PFSK-1 (cell line): ENCODE data around the gene TRUB1.

ENCODE experiments used
- FOXP2 ChIP-seq: optimal IDR thresholded peaks from 2 replicates; pipeline ENCODE3; 2011; ENCODE audit warnings: borderline replicate concordance, control low read depth, inconsistent platforms; ENCODE audit not compliant: insufficient read depth; ENCODE audit errors: extremely low read length, extremely low read depth
- POLR2AphosphoS5 ChIP-seq: IDR thresholded peaks from 2 replicates; pipeline ENCODE4 v1.6.1; 2012; ENCODE audit warnings: low read depth, mild to moderate bottlenecking, control low read depth, low read length, moderate library complexity
- SIN3A ChIP-seq: IDR thresholded peaks from 2 replicates; pipeline ENCODE4 v1.6.1; 2012; ENCODE audit warnings: mild to moderate bottlenecking, low read length, moderate library complexity, borderline replicate concordance; ENCODE audit not compliant: insufficient read depth
- TAF1 ChIP-seq: IDR thresholded peaks from 2 replicates; pipeline ENCODE4 v1.6.1; 2012; ENCODE audit warnings: low read length, control low read depth, borderline replicate concordance; ENCODE audit not compliant: insufficient read depth
- TF ChIP-seq, protein P1 (sequence below), 2 experiments: IDR thresholded peaks; 2 replicates each; pipeline versions ENCODE4 v1.6.1 to v1.8.0; 2011 to 2012; ENCODE audit warnings: low read depth in 2 of 2, low read length in 2 of 2, control low read depth in 1 of 2, inconsistent platforms in 1 of 2, mild to moderate bottlenecking in 1 of 2, moderate library complexity in 1 of 2; ENCODE audit not compliant: insufficient read depth in 1 of 2

TRUB1 gene

DNA sequence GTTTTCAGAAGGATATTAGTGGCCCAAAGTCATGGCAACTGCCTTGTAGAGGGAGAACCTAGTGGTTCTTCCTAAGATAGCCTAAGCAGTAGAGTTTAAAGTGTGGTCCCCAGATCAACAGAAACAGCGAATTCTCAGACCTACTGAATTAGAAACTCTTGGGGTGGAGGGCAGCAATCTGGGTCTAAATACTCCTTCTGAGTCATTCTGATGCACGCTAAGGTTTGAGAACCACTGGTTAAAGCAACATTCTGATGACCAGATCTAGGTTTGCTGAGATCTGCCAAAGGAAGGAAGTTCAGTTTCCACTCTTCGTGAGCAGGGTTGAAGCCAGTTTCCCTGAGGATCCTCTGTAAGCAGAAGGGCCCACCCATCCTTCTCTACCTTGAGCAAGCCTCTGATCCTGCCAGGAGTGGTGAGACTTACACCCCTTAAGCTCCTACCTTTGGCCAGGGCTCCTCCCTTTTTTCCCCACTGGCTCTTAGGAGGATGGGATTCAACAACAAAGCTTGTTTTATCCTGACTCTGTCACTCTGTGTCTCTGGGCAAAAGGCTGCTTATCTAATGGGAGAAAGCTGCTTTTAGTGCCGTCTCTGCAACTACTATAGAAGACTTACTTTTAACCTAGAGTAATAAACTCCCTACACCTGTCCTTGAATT, 26.8 kb upstream of the TRUB1 start:
- TF ChIP-seq POLR2AphosphoS5 (no peak), FOXP2 (no peak), SIN3A (no peak), TAF1 (no peak)
- TF ChIP-seq, protein P1, sequence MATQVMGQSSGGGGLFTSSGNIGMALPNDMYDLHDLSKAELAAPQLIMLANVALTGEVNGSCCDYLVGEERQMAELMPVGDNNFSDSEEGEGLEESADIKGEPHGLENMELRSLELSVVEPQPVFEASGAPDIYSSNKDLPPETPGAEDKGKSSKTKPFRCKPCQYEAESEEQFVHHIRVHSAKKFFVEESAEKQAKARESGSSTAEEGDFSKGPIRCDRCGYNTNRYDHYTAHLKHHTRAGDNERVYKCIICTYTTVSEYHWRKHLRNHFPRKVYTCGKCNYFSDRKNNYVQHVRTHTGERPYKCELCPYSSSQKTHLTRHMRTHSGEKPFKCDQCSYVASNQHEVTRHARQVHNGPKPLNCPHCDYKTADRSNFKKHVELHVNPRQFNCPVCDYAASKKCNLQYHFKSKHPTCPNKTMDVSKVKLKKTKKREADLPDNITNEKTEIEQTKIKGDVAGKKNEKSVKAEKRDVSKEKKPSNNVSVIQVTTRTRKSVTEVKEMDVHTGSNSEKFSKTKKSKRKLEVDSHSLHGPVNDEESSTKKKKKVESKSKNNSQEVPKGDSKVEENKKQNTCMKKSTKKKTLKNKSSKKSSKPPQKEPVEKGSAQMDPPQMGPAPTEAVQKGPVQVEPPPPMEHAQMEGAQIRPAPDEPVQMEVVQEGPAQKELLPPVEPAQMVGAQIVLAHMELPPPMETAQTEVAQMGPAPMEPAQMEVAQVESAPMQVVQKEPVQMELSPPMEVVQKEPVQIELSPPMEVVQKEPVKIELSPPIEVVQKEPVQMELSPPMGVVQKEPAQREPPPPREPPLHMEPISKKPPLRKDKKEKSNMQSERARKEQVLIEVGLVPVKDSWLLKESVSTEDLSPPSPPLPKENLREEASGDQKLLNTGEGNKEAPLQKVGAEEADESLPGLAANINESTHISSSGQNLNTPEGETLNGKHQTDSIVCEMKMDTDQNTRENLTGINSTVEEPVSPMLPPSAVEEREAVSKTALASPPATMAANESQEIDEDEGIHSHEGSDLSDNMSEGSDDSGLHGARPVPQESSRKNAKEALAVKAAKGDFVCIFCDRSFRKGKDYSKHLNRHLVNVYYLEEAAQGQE (IDR thresholded peaks at IDR 0.05; ENCODE audit: insufficient read depth in 1 of 2, low read depth in 2 of 2, low read length in 2 of 2): no peak

DNA sequence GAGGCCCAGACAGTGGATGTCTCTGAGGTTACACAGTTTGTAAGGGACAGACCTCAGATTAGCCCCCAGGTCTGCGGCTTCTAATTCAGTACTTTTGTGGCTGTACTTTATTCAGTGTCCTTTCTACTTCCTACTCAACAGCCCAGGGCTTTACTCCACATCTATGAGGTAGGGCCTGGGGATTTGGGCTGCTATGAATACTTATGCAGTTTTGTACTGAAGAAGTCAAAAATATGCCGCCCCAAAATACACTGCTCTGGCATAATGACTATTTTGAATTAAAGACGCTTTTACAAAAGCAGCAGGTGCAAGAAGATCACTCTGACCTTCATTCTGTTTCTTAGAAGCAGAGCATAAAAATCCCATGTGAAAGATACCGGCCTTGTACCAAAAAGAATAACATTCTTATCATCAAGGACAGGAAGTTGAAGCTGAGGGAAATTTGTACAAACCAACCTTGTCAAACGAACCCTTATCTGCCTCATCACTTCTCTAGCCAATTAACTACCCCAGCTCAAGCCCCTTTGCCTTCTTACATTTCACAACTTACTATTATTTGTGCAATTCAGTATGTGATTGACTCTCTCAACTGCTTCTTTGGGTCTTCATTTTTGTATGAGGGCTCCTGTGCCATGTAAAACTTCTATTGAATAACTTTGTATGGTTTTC, 26.1 kb upstream of the TRUB1 start:
- no peak for TF ChIP-seq FOXP2
- no peak for TF ChIP-seq TAF1
- TF ChIP-seq, protein P1 (IDR thresholded peaks at IDR 0.05; ENCODE audit: insufficient read depth in 1 of 2, low read depth in 2 of 2, low read length in 2 of 2): no peak
- no peak for TF ChIP-seq POLR2AphosphoS5
- TF ChIP-seq SIN3A: no peak

- TF ChIP-seq FOXP2: no peak
- TF ChIP-seq TAF1: no peak
- no peak for TF ChIP-seq SIN3A
- TF ChIP-seq, protein P1 (IDR thresholded peaks at IDR 0.05; ENCODE audit: insufficient read depth in 1 of 2, low read depth in 2 of 2, low read length in 2 of 2): no peak
- no peak for TF ChIP-seq POLR2AphosphoS5
These were observed 25.5 kb upstream of the TRUB1 start for GRCh38 chr10:114912470-114912859.

GRCh38 chr10:114914560-114914959, 23.4 kb upstream of the TRUB1 start:
- no peak for TF ChIP-seq TAF1
- no peak for TF ChIP-seq SIN3A
- TF ChIP-seq, protein P1 (IDR thresholded peaks at IDR 0.05; ENCODE audit: insufficient read depth in 1 of 2, low read depth in 2 of 2, low read length in 2 of 2): no peak
- TF ChIP-seq POLR2AphosphoS5: no peak
- TF ChIP-seq FOXP2: no peak

- TF ChIP-seq, protein P1 (IDR thresholded peaks at IDR 0.05; ENCODE audit: insufficient read depth in 1 of 2, low read depth in 2 of 2, low read length in 2 of 2): no peak
- TF ChIP-seq POLR2AphosphoS5 (no peak), SIN3A (no peak), TAF1 (no peak), FOXP2 (no peak)
These were observed 22.7 kb upstream of the TRUB1 start for GRCh38 chr10:114915294-114915693.
